GM21619 (cell line): ENCODE data around the gene ZNF608.
A peak's percentile ranks its signal among the peaks of the same experiment; 100 is the strongest.

Source experiments
- ATAC-seq: cut with Tn5 transposase; IDR thresholded peaks from one replicate; pipeline ENCODE4 v1.9.1; 2021; ENCODE audit not compliant: unreplicated experiment

Gene ZNF608

GRCh38 chr5:124738681-124739633 is 7.5 kb downstream of the ZNF608 start:
- ATAC-seq = no peak

- ATAC-seq = no peak
These were observed 8.8 kb downstream of the ZNF608 start for GRCh38 chr5:124737651-124738050.

GRCh38 chr5:124736805-124737188 is 9.6 kb downstream of the ZNF608 start:
- ATAC-seq = no peak

GRCh38 chr5:124736082-124736804 is 10.2 kb downstream of the ZNF608 start:
- ATAC-seq = no peak

GRCh38 chr5:124735169-124735858 is 11.1 kb downstream of the ZNF608 start:
- ATAC-seq = no peak

- ATAC-seq = no peak
These were observed 11.8 kb downstream of the ZNF608 start for GRCh38 chr5:124734574-124735168.

GRCh38 chr5:124733329-124733650 is 13.1 kb downstream of the ZNF608 start:
- no peak for ATAC-seq

- ATAC-seq = no peak
These were observed 13.8 kb downstream of the ZNF608 start for GRCh38 chr5:124732428-124733328.

GRCh38 chr5:124730381-124730780 is 16.1 kb downstream of the ZNF608 start:
- no peak for ATAC-seq

GRCh38 chr5:124729720-124730359 is 16.6 kb downstream of the ZNF608 start:
- peak; percentile 42 for ATAC-seq

GRCh38 chr5:124728968-124729332 is 17.5 kb downstream of the ZNF608 start:
- no peak for ATAC-seq

- ATAC-seq = no peak
These were observed 18.0 kb downstream of the ZNF608 start for GRCh38 chr5:124728331-124728967.

- no peak for ATAC-seq
These were observed 19.6 kb downstream of the ZNF608 start for GRCh38 chr5:124726631-124727362.

GRCh38 chr5:124725622-124726258 is 20.7 kb downstream of the ZNF608 start:
- no peak for ATAC-seq

- peak; percentile 53 for ATAC-seq
These were observed 21.4 kb downstream of the ZNF608 start for GRCh38 chr5:124725040-124725434.

GRCh38 chr5:124724357-124725039 is 21.9 kb downstream of the ZNF608 start:
- peak; percentile 25 for ATAC-seq

GRCh38 chr5:124721229-124721735 is 25.2 kb downstream of the ZNF608 start:
- no peak for ATAC-seq
